ENCODE data around the gene CES2.

DNA sequence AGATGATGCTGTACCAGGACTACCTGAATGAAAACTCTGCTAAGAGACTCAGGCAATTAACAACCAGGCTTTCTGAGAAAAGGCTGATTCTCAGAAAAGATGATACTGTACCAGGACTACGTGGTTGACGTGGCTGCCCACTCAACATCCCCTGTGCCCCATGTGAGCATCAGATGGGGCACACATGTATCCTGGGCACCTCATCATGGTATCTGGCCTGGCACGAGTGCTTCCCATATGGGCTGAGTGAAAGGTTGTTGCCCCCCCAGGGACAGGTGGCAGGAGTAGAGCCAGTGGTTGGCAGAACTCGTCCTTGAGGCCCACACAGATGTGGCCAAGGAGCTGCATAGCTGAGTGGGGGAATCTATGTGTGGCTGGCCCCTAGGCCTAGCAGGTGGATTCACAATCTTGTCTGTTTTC is 49.6 kb downstream of the CES2 start:
- TF ChIP-seq GLIS3 (CRISPR knock-in tag; IDR thresholded peaks at IDR 0.05) (no peak), RARB (CRISPR knock-in tag; IDR thresholded peaks at IDR 0.05) (no peak), TCF4 (CRISPR knock-in tag; IDR thresholded peaks at IDR 0.05; ENCODE audit: borderline replicate concordance) (no peak), ZC3H10 (CRISPR knock-in tag; IDR thresholded peaks at IDR 0.05) (no peak), ISL1 (CRISPR knock-in tag; IDR thresholded peaks at IDR 0.05) (no peak)
- TF ChIP-seq, protein P1, sequence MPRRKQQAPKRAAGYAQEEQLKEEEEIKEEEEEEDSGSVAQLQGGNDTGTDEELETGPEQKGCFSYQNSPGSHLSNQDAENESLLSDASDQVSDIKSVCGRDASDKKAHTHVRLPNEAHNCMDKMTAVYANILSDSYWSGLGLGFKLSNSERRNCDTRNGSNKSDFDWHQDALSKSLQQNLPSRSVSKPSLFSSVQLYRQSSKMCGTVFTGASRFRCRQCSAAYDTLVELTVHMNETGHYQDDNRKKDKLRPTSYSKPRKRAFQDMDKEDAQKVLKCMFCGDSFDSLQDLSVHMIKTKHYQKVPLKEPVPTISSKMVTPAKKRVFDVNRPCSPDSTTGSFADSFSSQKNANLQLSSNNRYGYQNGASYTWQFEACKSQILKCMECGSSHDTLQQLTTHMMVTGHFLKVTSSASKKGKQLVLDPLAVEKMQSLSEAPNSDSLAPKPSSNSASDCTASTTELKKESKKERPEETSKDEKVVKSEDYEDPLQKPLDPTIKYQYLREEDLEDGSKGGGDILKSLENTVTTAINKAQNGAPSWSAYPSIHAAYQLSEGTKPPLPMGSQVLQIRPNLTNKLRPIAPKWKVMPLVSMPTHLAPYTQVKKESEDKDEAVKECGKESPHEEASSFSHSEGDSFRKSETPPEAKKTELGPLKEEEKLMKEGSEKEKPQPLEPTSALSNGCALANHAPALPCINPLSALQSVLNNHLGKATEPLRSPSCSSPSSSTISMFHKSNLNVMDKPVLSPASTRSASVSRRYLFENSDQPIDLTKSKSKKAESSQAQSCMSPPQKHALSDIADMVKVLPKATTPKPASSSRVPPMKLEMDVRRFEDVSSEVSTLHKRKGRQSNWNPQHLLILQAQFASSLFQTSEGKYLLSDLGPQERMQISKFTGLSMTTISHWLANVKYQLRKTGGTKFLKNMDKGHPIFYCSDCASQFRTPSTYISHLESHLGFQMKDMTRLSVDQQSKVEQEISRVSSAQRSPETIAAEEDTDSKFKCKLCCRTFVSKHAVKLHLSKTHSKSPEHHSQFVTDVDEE (CRISPR knock-in tag; IDR thresholded peaks at IDR 0.05) = no peak
- TF ChIP-seq, protein P2, sequence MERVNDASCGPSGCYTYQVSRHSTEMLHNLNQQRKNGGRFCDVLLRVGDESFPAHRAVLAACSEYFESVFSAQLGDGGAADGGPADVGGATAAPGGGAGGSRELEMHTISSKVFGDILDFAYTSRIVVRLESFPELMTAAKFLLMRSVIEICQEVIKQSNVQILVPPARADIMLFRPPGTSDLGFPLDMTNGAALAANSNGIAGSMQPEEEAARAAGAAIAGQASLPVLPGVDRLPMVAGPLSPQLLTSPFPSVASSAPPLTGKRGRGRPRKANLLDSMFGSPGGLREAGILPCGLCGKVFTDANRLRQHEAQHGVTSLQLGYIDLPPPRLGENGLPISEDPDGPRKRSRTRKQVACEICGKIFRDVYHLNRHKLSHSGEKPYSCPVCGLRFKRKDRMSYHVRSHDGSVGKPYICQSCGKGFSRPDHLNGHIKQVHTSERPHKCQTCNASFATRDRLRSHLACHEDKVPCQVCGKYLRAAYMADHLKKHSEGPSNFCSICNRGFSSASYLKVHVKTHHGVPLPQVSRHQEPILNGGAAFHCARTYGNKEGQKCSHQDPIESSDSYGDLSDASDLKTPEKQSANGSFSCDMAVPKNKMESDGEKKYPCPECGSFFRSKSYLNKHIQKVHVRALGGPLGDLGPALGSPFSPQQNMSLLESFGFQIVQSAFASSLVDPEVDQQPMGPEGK (CRISPR knock-in tag; IDR thresholded peaks at IDR 0.05; ENCODE audit: borderline replicate concordance) = no peak

All from SK-N-SH treated with all-trans-retinoic acid at 6 μM for 48 hours (cell line).